GM06990 (cell line): ENCODE data around the gene RAD51AP1.

Experiments used
- DNase-seq: peaks from one replicate; pipeline ENCODE4 v3.0.0-alpha.2; 2011; ENCODE audit not compliant: insufficient read length; ENCODE audit errors: extremely low read depth
- H3K27me3 ChIP-seq: replicated peaks from 2 replicates; pipeline ENCODE4 v1.6.0; 2011; ENCODE audit warnings: low read length; ENCODE audit not compliant: control insufficient read depth, insufficient read depth
- H3K36me3 ChIP-seq: 2 replicates; pipeline ENCODE4 v1.5.1; 2011; ENCODE audit warnings: low read length; ENCODE audit not compliant: control insufficient read depth, insufficient read depth
- H3K4me3 ChIP-seq: replicated peaks from 2 replicates; pipeline ENCODE4 v1.5.1; 2011; ENCODE audit warnings: low read depth, mild to moderate bottlenecking, control low read depth, low read length
- CTCF ChIP-seq: IDR thresholded peaks from 2 replicates; pipeline ENCODE4 v1.5.1; 2011; ENCODE audit warnings: low read length, control low read depth, mild to moderate bottlenecking, inconsistent platforms; ENCODE audit not compliant: insufficient read depth, poor library complexity, severe bottlenecking

RAD51AP1 gene

GRCh38 chr12:4539167-4539870 is 629 bp downstream of the RAD51AP1 start:
- peak overlapping the region; percentile 98 for H3K4me3 ChIP-seq
- TF ChIP-seq CTCF = no peak
- H3K36me3 ChIP-seq = no peaks in the 10 kb centered on the region
- no peaks in the 10 kb centered on the region for H3K27me3 ChIP-seq
- no peak for DNase-seq

DNA sequence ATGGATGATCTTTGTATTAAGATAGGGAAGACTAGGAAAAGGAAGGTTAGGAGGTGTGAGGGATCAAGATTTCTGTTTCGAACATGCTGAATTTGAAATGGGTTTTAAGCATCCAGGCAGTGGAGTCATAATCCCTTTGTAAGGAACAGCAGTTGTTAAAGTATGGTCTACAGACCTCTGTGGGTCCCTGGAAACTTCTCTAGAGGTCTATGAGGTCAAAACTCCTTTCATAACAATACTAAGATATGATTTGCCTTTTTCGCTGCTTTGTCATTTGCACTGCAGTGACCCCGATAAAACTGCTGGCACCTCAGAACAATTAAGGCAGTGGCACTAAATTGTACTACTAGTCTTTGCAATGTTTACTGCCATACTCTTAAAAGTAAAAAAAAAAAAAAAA is 1.5 kb downstream of the RAD51AP1 start:
- DNase-seq = no peak
- no peaks in the 10 kb centered on the region for H3K27me3 ChIP-seq
- TF ChIP-seq CTCF = no peak
- H3K36me3 ChIP-seq = no peaks in the 10 kb centered on the region
- peak overlapping the region; percentile 98 for H3K4me3 ChIP-seq

DNA sequence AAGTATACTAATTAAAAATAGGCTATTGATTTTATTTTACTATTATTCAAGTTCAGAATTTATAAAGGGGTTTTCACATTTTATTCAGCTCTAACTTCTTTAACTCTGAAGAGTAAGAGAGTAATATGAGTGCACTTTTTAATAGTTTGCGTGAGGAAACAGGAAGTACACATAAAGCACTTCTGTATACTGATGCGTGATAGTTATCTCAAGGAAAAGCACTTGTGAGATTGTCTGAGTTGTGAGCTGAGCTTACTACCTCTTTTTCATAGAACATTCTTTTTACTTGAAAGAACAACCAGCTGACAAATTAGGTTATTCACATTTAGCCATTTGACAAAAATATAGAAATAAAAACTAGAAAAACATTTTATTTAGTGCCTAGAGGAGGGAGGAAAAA is 1.9 kb downstream of the RAD51AP1 start:
- H3K36me3 ChIP-seq = no peaks in the 10 kb centered on the region
- no peak overlapping the region for H3K4me3 ChIP-seq
- no peaks in the 10 kb centered on the region for H3K27me3 ChIP-seq
- no peak for TF ChIP-seq CTCF
- no peak for DNase-seq

DNA sequence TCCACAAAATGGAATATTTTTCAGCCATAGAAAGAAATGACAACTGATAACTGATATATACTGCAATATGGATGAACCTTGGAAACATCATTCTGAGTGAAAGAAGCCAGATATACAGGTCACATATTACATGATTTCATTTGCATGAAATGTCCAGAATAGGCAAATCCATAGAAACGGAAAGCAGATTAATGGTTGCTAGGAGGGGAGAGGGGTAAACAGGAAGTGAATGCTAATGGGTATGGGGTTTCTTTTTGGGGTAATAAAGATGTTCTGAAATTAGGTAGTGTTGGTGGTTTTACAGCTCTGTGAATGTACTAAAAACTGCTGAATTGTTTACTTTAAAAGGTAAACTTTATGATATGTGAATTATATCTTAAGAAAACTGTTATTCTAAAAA is 6.5 kb downstream of the RAD51AP1 start:
- no peak for TF ChIP-seq CTCF
- Histone ChIP-seq H3K4me3 (no peak overlapping the region), H3K36me3 (no peaks in the 10 kb centered on the region; the same call in 1 of the 2 replicates), H3K27me3 (no peaks in the 10 kb centered on the region)
- DNase-seq = no peak

GRCh38 chr12:4552191-4552590 is 13.5 kb downstream of the RAD51AP1 start:
- H3K36me3 ChIP-seq = peaks cover 1% of the 10 kb centered on the region; the same call in 1 of the 2 replicates
- no peak for TF ChIP-seq CTCF
- H3K4me3 ChIP-seq = no peak overlapping the region
- H3K27me3 ChIP-seq = no peaks in the 10 kb centered on the region
- DNase-seq = no peak

GRCh38 chr12:4553943-4554342 is 15.3 kb downstream of the RAD51AP1 start:
- Histone ChIP-seq H3K27me3 (no peaks in the 10 kb centered on the region), H3K36me3 (0 out of 2 replicates have a peak, but pooled peaks cover 1% of the 10 kb centered on the region), H3K4me3 (no peak overlapping the region)
- DNase-seq = no peak
- no peak for TF ChIP-seq CTCF
